Activated naive CD8-positive, alpha-beta T cell treated with anti-CD3 and anti-CD28 coated beads, Interleukin-2, amount 50 U/mL, for 16 hours (primary cell): ENCODE results near the gene THSD7B.
"Not testable (repeated sequence)": the region's sequence is repeated elsewhere in the genome, so short reads cannot be mapped to it uniquely, and the experiment has no call there.

Experiments used
- DNase-seq: peaks from one replicate; pipeline ENCODE4 v3.0.0-alpha.2; 2020; ENCODE audit warnings: low read depth, low spot score

The THSD7B gene

GRCh38 chr2:137047369-137047768 lies 282.0 kb downstream of the THSD7B start:
- DNase-seq, result no peak

GRCh38 chr2:137048455-137048854 lies 283.1 kb downstream of the THSD7B start:
- DNase-seq, result no peak

GRCh38 chr2:137049518-137049917 lies 284.2 kb downstream of the THSD7B start:
- DNase-seq, result no peak

- DNase-seq, result no peak
These were observed 285.6 kb downstream of the THSD7B start for GRCh38 chr2:137050949-137051348.

GRCh38 chr2:137051778-137052398 lies 286.5 kb downstream of the THSD7B start:
- DNase-seq, result no peak

- no peak for DNase-seq
These were observed 291.4 kb downstream of the THSD7B start for GRCh38 chr2:137056704-137057103.

- DNase-seq, result not testable (repeated sequence)
These were observed 310.9 kb downstream of the THSD7B start for GRCh38 chr2:137076111-137076765.

- no peak for DNase-seq
These were observed 326.4 kb downstream of the THSD7B start for GRCh38 chr2:137091704-137092103.

- no peak for DNase-seq
These were observed 327.8 kb downstream of the THSD7B start for GRCh38 chr2:137093116-137093515.

GRCh38 chr2:137096187-137096586 lies 330.8 kb downstream of the THSD7B start:
- DNase-seq, result no peak

- no peak for DNase-seq
These were observed 331.3 kb downstream of the THSD7B start for GRCh38 chr2:137096693-137097092.

- not testable (repeated sequence) for DNase-seq
These were observed 336.5 kb downstream of the THSD7B start for GRCh38 chr2:137101814-137102213.

GRCh38 chr2:137107904-137108303 lies 342.6 kb downstream of the THSD7B start:
- DNase-seq, result no peak

GRCh38 chr2:137111896-137112295 lies 346.6 kb downstream of the THSD7B start:
- DNase-seq, result no peak

GRCh38 chr2:137115081-137115794 lies 349.9 kb downstream of the THSD7B start:
- DNase-seq, result no peak

GRCh38 chr2:137115795-137116089 lies 350.4 kb downstream of the THSD7B start:
- no peak for DNase-seq

- no peak for DNase-seq
These were observed 352.0 kb downstream of the THSD7B start for GRCh38 chr2:137117385-137117784.

GRCh38 chr2:137118140-137118539 lies 352.8 kb downstream of the THSD7B start:
- no peak for DNase-seq

GRCh38 chr2:137123226-137123625 lies 357.9 kb downstream of the THSD7B start:
- no peak for DNase-seq

- DNase-seq, result no peak
These were observed 367.9 kb downstream of the THSD7B start for GRCh38 chr2:137133225-137133624.

GRCh38 chr2:137138263-137138662 lies 372.9 kb downstream of the THSD7B start:
- DNase-seq, result no peak

- DNase-seq, result no peak
These were observed 386.4 kb downstream of the THSD7B start for GRCh38 chr2:137151731-137152130.

- no peak for DNase-seq
These were observed 389.6 kb downstream of the THSD7B start for GRCh38 chr2:137154946-137155345.
